Suprapubic skin (tissue), 4 donors: ENCODE results near the gene CHRM4. TPM values are rescaled to one million over a fixed set of nuclear protein-coding genes. Genes with fewer than 3 reads are reported as not detected.

Source experiments
- DNase-seq, 2 donors: peaks; one replicate each; pipeline ENCODE4 v3.0.0-alpha.2; 2019; ENCODE audit warnings: low spot score in 2 of 2
- H3K27ac ChIP-seq: fragments of 200-600 bp; sonication (generic); one replicate; pipeline ENCODE4 v1.5.1; 2019
- H3K27me3 ChIP-seq: fragments of 200-600 bp; sonication (generic); one replicate; pipeline ENCODE4 v1.5.1; 2019
- H3K36me3 ChIP-seq: fragments of 200-600 bp; sonication (generic); one replicate; pipeline ENCODE4 v1.5.1; 2019
- H3K4me1 ChIP-seq: fragments of 200-600 bp; sonication (generic); one replicate; pipeline ENCODE4 v1.5.1; 2019
- H3K4me3 ChIP-seq: fragments of 200-600 bp; sonication (generic); one replicate; pipeline ENCODE4 v1.5.1; 2019; ENCODE audit warnings: mild to moderate bottlenecking
- H3K9me3 ChIP-seq: fragments of 200-600 bp; sonication (generic); one replicate; pipeline ENCODE4 v1.5.1; 2019
- CTCF ChIP-seq, 2 donors: fragments of 200-600 bp in 1 of 2; fragments of 450-650 bp in 1 of 2; sonication (generic) in 1 of 2; IDR thresholded peaks; one replicate each; pipeline ENCODE4 v1.5.1; 2016 to 2019; ENCODE audit warnings: antibody characterized with exemption in 2 of 2, mild to moderate bottlenecking in 1 of 2, moderate library complexity in 1 of 2
- EP300 ChIP-seq: sonication (generic); formaldehyde crosslinking; IDR thresholded peaks from one replicate; pipeline ENCODE4 v1.6.1; 2017; ENCODE audit warnings: antibody characterized with exemption
- POLR2A ChIP-seq, 2 donors: fragments of 450-650 bp; IDR thresholded peaks; one replicate each; pipeline ENCODE4 v1.6.1; 2017; ENCODE audit warnings: antibody characterized with exemption in 2 of 2, mild to moderate bottlenecking in 2 of 2, moderate library complexity in 2 of 2
- POLR2AphosphoS5 ChIP-seq, 3 donors: sonication (generic); formaldehyde crosslinking; IDR thresholded peaks; one replicate each; pipeline ENCODE4 v1.6.1; 2017; ENCODE audit warnings: antibody characterized with exemption in 3 of 3
- whole genome bisulfite sequencing: methylation state at CpG from one replicate; pipeline ENCODE4 v1.1.5; 2018; 5-methylcytosine and 5-hydroxymethylcytosine counted together
- total RNA-seq, 4 donors: library from RNA; depleted of rRNA; stranded (reverse); fragments of >200 nt; gene quantifications; one replicate each; pipeline ENCODE4 v1.1.0, GENCODE V29; 2016

Gene CHRM4
- total RNA-seq, 4 donors from 2014 or later, result 0.80 to 3.0 (median 2.6) TPM

- H3K27me3 ChIP-seq, result no peaks in the 10 kb centered on the region
- H3K4me1 ChIP-seq, result no peaks in the 10 kb centered on the region
- no peaks in the 10 kb centered on the region for H3K9me3 ChIP-seq
- H3K36me3 ChIP-seq, result peaks cover 43% of the 10 kb centered on the region
- DNase-seq, result no peak
- WGBS, result 92% methylated on average over 1 of the region's 1 CpG
- TF ChIP-seq EP300 (no peak), POLR2A (IDR thresholded peaks at IDR 0.05) (no peak), CTCF (IDR thresholded peaks at IDR 0.05) (no peak), POLR2AphosphoS5 (IDR thresholded peaks at IDR 0.05) (no peak)
- no peak overlapping the region for H3K4me3 ChIP-seq
- no peak overlapping the region for H3K27ac ChIP-seq
Measured at GRCh38 chr11:46420513-46420912, 28.9 kb upstream of the CHRM4 start.

DNA sequence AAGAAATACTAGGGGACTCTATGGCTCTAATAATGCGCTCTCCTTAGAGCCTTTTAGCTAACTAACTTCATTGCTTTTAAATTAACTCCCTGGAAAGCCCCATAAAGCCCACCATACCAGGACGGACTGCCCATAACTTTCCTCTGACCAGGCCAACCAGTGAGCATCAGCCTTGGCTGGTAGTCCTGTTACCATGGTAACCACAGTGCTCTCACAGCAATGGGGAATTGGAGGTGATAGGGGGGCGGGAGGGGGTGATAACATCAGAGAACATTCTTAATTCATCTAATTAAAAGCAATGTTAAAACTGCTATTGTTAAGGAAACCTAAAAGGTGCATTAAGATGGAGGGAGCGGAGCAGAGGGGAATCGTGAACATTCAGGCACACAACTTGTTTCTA lies 27.2 kb upstream of the CHRM4 start:
- Histone ChIP-seq H3K9me3 (no peaks in the 10 kb centered on the region), H3K36me3 (peaks cover 59% of the 10 kb centered on the region), H3K27me3 (no peaks in the 10 kb centered on the region), H3K27ac (no peak overlapping the region), H3K4me1 (no peaks in the 10 kb centered on the region), H3K4me3 (no peak overlapping the region)
- TF ChIP-seq POLR2A (IDR thresholded peaks at IDR 0.05) (no peak), EP300 (no peak), POLR2AphosphoS5 (IDR thresholded peaks at IDR 0.05) (no peak), CTCF (IDR thresholded peaks at IDR 0.05) (no peak)
- DNase-seq, result no peak
- WGBS, result 96% methylated on average over 5 of the region's 5 CpGs

- 84% methylated on average over 7 of the region's 7 CpGs for WGBS
- no peaks in the 10 kb centered on the region for H3K9me3 ChIP-seq
- no peak overlapping the region for H3K4me3 ChIP-seq
- H3K27me3 ChIP-seq, result no peaks in the 10 kb centered on the region
- H3K36me3 ChIP-seq, result peaks cover 65% of the 10 kb centered on the region
- TF ChIP-seq POLR2A (IDR thresholded peaks at IDR 0.05) (no peak), CTCF (IDR thresholded peaks at IDR 0.05) (no peak), POLR2AphosphoS5 (IDR thresholded peaks at IDR 0.05) (no peak), EP300 (no peak)
- no peaks in the 10 kb centered on the region for H3K4me1 ChIP-seq
- no peak for DNase-seq
- H3K27ac ChIP-seq, result no peak overlapping the region
Measured at GRCh38 chr11:46417711-46418110, 26.1 kb upstream of the CHRM4 start.

DNA sequence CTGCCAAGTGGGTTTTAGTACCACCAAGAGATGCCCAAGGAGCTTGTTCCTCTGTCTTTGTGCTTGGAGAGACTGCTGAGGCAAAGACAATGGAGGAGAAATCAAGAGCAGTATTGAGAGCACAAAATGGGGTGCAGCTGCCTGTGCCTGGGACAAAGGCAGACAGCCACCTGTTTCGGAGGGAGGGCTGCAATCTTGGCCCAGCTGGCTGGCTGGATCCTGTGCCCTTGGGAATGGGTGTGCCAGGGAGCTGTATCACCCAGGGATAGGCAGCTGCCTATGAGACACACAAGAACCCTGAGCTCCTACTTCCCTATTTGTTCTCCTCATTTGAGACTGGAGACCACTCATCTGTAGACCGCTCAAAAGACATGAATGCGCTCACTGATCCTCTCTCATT lies 23.3 kb upstream of the CHRM4 start:
- Histone ChIP-seq H3K27me3 (no peaks in the 10 kb centered on the region), H3K4me3 (no peak overlapping the region), H3K27ac (no peak overlapping the region), H3K36me3 (peaks cover 63% of the 10 kb centered on the region), H3K4me1 (no peaks in the 10 kb centered on the region), H3K9me3 (no peaks in the 10 kb centered on the region)
- 57% methylated on average over 3 of the region's 3 CpGs for WGBS
- no peak for DNase-seq
- TF ChIP-seq EP300 (no peak), POLR2A (IDR thresholded peaks at IDR 0.05) (no peak), POLR2AphosphoS5 (IDR thresholded peaks at IDR 0.05) (no peak), CTCF (IDR thresholded peaks at IDR 0.05) (no peak)

DNA sequence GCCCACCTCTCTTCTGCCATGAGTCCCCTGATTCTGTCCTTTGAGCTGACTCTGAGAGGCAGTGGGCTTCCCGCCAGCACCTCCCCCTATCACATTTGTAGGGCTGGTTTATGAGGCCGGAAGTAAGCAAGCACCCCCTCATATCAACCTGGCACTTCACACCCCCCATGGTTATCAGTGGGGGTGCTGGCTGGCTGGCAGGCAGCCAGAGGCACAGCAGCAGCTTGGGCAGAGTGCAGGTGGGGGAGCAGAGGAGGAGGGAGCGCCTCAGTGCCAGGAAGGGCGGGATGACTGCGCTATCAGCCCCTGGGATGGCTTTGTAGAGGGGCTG lies 22.9 kb upstream of the CHRM4 start:
- no peak overlapping the region for H3K27ac ChIP-seq
- H3K36me3 ChIP-seq, result peaks cover 67% of the 10 kb centered on the region
- H3K4me1 ChIP-seq, result no peaks in the 10 kb centered on the region
- TF ChIP-seq EP300 (no peak), CTCF (IDR thresholded peaks at IDR 0.05) (no peak), POLR2A (IDR thresholded peaks at IDR 0.05) (no peak), POLR2AphosphoS5 (IDR thresholded peaks at IDR 0.05) (no peak)
- WGBS, result 96% methylated on average over 4 of the region's 5 CpGs
- no peaks in the 10 kb centered on the region for H3K9me3 ChIP-seq
- H3K4me3 ChIP-seq, result no peak overlapping the region
- no peaks in the 10 kb centered on the region for H3K27me3 ChIP-seq
- no peak for DNase-seq
